EH (cell line): ENCODE results near the gene CDIPT.
A peak's percentile ranks its signal among the peaks of the same experiment; 100 is the strongest.
"Not testable (repeated sequence)": the region's sequence is repeated elsewhere in the genome, so short reads cannot be mapped to it uniquely, and the experiment has no call there.

Experiments
- DNase-seq: peaks from one replicate; pipeline ENCODE4 v3.0.0-alpha.2; 2015; ENCODE audit warnings: low read depth

CDIPT gene

DNA sequence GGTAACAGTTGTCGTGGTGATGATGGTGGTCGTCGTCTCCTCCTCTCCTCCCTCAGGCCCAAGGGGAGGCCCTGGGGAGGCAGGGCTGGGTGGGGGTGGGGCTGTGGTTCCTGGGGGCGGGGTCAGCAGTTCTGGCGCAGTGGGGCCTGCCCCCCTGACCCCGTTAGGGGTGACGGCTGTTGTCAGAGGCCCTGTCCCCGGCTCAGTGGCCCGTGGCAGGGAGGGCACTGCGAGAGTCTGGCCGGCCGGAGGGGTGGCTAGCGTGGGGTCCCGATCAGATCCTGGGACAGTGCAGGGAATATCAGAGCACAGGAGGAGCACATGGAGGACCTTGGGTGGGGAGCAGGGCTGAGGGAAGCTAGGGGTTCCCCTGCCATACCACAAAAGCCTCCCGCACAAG, 33.8 kb upstream of the CDIPT start:
- no peak for DNase-seq

DNA sequence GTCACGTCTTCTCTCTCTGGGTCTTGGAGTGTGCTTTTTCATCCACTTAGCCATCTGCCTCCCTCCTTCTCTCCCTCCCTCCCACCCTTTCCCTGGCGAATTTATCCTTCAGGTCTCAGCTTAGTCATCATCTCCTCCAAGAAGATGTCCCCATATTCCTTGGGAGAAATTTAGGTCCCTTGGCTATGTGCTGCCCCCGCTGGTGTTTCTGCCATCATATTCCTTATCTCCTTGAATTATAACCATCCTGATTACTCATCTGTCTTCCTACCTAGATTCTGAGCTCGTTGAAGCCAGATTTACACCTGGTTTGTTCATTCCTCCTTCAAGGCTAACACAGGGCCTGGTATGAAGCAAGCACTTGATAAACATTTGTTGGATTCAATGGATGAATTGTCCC, 31.3 kb upstream of the CDIPT start:
- no peak for DNase-seq

DNA sequence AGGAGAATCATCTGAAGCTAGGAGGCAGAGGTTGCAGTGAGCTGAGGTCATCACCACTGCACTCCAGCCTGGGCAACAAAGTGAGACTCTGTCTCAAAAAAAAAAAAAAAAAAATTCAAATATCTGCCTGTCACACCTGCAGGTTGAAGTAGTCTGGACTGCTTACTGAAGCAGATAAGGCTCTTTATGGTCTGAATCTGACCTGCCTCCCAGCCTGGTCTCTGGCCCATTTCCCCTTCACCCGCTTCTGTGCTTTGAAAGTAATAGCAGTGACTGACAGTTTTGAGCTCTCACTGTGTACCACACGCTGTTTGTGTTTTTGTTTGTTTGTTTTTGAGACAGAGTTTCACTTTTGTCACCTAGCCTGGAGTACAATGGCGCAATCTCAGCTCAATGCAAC, 30.5 kb upstream of the CDIPT start:
- no peak for DNase-seq

DNA sequence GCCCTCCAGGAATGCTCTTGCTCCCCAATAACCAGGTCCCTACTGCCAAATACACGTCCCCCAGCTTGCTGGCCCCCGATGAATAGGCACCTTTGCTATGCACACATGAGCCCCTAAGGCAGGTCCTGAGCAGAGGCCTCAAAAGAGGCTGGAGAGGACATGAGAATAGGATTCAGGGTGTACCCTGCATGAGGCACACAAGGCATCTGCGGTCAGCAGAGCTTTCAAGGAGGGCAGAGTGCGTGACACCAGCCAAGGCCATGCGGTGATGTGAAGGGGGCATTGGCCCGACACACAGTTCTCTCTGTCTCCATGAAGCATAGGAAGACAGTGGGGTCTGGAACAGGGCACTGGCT, 29.4 kb upstream of the CDIPT start:
- DNase-seq = no peak

DNA sequence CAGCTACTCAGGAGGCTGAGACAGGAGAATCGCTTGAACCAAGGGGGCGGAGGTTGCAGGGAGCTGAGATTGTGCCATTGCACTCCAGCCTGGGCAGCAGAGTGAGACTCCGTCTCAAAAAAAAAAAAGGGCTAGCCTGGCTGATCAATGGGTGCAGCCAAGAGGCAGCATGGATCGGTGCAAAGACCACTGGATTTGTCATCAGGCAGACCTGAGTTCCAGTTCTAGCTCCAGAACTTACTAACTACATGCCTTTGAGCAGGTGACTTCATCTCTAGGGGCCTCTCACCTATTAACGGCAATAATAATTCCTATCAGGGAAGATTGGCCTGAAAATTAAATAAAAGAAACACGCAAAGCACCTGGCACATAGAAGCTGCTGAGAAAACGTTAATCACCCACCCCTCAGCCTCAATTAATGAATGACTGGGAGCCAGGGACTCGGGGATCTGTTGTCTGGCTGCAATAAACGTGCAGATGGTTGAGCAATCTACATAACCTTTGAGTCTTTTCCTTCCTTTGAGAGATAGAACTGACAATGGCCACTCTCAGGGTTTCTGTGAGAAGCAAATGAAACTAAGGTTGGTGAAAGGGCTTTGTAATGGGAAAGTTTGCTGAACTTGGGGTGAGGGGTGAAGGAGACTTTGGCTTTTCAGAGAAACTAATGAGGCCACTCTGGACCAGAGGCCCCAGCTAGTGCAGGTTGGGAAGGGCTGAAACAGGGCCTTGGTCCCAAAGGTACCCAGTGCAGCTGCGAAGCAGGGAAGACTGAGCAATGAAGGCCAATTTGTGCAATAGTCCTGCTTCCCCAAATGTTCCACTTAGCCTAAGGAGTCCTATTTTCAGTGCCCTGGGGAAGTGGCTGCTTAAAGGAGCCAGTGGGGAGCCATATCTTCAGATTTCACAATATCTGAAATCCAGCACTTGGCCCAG, 28.8 kb upstream of the CDIPT start:
- DNase-seq = no peak

DNA sequence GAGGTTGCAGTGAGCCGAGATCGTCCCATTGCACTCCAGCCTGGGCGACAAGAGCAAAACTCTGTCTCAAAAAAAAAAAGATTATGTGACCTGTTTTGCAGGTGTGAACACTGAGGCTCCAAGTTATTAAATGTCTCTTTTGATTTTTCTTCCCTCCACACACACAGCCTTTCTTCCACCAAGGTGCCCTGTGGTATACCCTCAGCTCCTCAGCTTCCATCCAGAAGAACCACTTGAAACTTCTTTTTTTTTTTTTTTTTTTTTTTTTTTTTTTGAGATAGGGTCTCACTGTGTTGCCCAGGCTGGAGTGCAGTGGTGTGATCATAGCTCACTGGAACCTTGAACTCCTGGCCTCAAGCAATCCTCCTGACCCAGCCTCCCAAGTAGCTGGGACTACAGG, 26.3 kb upstream of the CDIPT start:
- not testable (repeated sequence) for DNase-seq

DNA sequence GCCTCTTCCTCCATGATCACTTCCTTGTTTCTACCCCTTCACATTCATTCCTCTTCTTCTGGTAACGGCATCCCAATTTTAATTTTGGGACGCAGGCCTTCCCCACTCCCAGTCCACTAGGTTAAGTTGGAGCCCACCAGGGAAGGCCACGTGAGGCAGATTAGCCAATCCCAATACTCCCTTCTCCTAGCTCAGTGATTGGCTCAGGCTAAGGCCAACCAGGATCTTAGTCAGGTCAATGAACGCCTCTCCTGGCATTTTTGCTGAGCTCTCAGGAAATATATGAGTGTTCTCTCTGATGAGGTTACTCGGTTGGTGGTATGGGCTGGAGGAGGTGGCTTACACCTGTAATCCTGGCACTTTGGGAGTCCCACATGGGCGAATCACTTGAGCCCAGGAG, 21.0 kb upstream of the CDIPT start:
- no peak for DNase-seq

DNA sequence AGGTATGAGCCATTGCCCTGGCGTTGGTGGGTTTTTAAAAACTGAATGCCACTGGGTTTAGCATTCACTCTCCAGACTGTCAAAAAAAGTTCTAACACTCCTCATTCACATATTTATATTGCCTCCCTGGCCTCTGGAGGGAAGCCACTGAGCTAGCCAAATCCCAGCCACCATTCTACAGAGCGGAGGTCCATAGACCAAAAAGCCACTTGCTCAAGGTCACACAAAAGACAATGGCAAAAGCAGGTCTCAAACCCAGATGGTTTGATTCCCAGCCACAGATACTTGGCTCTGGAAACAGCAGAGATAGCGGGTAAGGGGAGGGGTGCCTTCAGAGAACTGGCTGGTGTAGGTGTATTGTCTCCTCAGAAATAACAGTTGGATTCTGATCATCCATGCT, 18.0 kb upstream of the CDIPT start:
- DNase-seq = no peak

DNA sequence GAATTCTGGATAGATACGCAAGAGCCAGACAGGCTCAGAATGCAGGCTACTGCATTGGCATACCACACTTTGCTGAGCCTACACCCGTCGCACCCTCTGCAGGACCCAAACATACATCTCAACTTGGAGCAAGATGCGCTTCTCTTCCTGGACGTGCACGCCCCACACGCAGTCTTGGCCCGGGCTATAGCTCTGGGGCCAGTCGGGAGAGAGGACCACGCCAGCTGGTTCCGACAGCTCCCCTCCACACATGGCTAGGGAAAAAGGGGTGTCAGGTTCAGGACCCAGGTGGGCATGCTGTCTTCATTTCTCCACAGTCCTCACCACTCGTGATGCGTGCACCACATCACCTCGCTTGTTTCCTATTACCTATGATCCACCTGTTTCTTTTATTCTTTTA, 15.1 kb upstream of the CDIPT start:
- no peak for DNase-seq

DNA sequence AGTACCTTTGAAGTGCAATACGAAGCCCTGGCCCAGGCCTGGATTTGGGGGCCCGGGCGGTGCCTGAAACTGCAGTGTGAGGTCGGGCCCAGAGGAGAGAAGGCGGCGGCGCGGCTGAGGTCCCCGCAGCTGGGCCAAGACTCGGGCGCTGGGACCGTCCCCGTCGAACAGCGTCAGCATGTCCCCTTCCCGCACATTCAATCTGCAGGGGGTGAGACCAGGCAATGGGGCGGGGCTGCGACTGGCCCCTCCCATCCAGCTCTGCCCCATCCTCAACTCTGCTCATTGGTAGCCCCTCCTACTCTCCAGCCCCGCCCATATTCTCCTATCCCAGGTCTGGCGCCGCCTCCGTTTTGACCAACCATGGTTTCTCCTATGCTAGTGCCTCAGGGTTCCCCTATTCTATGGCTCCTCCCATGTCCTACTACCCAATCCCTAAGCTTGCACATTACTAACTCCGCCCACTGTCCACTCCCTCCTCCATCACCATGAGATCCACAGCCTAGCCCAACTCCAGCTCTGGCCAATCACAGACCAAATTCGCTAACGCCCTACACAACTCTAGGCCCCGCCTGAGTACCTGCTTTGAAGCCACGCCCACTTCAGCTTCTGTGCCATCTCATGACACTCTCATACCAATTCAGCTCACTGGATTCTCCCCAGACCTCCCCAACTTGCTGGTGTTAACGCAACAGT, 14.4 kb upstream of the CDIPT start:
- peak; percentile 76 for DNase-seq

DNA sequence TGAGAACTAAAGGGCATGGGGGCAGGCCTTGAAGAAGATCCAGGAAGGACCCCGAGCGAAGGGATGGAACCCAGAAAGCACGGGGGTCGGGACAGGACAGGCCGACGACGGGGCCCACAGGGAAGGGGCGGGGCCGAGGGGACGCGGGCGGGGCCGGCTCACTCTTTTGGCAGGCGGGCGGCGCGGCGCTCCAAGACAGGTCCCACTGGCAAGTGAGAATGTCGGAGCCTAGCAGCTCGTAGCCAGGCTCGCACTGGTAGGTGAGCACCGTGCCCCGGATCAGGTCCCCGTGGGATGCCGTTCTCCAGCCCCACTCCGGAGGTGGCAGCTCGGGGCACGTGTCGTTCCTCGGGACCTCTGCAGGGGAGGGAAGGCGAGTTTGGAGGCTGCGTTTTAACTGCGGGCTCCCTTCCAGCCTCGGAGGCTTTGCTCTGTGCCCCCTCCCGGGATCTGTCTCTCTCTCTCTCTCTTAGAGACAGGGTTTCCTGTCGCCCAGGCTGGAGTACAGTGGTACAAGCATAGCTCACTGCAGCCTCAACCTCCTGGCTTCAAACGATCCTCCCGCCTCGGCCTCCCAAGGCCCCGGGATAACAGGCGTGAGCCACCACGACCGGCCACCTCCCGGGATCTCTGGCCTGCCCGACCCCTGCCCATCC, 13.7 kb upstream of the CDIPT start:
- no peak for DNase-seq

DNA sequence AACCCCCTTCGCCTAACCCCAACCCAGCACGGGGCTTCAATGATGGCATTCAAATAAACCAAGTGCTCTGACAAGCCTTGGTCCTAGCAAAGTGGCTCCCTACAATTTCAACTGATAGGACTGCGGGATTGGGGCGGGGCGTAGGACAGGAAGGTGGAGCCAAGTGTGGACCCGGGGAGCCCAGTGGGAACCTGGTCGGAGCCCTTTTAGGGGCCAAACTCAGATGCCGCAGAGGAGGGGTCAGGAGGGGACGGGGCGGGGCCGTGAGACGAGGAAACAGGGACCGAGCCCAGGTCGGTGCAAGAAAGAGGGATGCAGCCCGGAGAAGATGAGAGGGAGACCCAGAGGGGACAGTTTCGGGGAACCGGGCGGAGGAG, 13.2 kb upstream of the CDIPT start:
- no peak for DNase-seq

DNA sequence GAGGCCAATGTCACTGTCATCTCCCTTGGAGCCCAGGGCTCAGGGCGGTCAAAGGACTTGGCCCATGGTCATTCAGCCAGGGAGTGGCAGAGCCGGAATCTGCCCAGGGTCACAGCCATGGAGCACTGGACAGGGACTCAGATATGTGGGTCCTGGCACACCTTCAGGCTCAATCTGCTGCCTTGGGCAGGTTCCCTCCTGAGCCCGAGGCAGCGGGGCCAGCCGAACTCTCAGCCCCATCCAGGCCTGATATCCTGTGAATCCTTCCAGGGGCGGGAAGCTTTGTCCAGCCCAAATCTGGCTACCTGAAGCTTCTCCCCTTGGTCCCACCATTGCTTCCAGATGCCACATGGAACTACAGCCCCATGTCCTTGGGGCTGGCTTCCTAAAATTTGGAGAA, 12.2 kb upstream of the CDIPT start:
- no peak for DNase-seq

DNA sequence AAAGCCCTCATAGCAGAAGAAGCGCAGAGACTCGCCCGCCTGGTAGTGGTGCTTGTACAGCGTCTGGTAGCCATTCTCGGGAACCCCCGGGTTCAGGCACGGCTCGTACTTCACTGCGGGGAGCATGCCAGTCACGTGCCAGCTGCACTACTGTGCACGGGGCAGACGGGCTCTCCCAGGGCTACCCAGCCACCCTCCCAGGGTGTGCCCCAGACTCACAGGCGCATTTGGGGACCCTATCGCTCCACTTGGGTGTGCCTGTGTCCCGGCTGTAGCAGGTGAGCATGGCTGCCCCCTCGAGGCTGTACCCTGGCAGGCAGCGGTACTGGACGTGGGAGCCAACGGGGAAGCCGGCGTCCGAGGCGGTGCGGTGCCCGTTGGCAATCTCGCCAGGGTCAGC, 10.3 kb upstream of the CDIPT start:
- DNase-seq = no peak

DNA sequence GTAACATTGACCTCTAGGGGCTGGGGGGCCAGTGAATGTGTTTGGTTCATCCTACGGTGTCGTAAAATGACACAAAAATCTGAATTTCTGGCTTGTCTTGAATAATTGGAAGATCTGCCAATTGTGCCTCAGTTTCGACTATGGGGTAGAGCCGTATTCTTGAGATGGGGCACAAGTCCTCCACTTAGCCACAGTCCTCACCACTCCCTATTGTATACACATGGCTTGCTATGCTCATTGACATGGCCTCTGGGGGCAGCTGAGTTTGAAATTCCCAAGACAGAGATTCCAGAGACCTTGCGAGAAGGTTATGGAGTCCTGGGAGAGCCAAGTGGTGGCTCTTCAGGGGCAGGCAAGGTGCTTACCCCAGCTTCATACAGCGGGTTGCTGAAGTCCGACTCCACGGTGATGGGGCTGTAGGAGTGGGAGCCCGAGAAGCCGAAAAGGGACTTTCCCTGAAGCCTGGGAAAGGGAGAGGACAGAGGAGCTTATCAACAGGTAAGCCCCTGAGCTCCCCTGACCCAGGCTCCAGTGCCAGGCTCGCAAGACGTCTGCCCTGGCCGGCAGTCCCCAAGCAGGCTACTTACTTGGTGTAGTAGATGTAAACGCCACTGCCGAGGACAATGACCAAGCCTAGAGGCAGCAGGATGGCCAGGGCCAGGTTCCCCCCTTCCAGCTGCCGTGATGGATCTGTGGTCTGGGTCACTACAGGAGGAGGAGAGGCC, 9.0 kb upstream of the CDIPT start:
- DNase-seq = no peak

DNA sequence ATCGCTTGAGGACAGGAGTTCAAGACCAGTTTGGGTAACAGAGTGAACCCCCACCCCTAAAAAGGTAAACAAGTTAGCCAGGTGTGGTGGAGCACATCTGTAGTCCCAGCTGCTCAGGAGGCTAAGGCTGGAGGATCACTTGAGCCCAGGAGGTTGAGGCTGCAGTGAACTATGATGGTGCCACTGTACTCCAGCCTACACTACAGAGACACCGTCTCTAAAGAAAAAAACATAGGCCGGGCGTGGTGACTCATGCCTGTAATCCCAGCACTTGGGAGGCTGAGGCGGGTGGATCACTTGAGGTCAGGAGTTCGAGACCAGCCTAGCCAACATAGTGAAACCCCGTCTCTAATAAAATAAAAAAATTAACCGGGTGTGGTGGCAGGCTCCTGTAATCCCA, 6.0 kb upstream of the CDIPT start:
- DNase-seq = not testable (repeated sequence)

DNA sequence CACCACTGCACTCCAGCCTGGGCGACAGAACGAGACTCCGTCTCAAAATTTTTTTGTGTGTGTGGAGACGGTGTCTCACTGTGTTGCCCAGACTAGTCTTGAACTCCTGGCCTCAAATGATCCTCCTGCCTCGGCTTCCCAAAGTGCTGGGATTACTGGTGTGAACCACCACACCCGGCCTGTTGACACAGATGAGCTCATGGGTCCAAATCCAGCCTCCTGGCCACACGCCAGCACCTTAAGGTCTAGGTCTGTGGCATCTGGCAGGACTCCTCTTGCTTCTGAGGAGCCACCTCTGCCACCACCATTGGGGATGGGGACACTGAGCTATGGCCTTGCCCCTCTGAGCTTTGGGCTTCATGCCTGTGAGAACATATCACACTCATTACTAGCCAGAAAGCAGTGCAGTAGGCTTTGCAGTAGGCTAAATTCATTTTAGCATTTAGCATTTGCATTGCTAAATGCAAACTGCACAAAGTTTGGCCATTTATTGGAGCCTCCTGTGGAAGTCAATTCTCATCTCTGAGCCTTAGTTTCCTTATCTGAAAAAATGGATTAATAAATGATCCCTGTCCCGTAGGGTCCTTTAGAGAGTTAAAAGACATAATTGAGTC, 5.5 kb upstream of the CDIPT start:
- no peak for DNase-seq

DNA sequence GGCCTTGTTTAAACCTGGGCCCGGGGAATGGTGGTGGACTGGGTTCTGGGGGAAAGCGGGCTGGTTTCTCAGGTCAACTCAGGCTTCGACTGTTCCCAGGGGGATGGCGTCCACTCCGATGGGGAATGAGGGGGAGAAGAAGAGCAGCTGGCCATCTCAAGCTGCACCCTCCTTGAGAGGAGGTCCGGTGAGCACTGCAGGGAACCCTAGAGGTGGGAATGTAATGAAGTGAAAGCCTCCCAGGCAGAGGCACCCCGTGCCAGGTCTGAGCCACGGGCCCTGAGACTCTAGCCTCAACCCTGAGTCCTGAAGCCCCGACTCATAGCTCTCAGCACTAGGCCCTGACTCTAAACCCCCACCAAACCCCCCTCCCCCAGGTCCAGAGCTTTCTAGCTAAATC, 1.2 kb upstream of the CDIPT start:
- no peak for DNase-seq

DNA sequence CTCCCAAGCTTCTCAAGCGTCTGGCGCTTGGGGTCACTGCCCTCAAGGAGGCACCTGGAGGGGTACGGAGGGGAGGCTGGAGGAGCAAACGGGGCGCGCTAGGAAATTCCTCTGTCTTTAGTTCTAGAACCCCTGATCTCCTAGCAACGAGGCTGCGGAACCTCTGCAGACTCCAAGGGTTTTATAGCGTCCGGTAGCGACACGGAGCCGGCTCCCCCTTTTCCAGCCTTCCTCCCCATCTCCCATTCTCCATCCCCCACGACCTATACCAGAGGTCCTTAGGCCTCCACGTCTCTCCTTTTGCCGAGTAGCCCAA, 601 bp upstream of the CDIPT start:
- no peak for DNase-seq

DNA sequence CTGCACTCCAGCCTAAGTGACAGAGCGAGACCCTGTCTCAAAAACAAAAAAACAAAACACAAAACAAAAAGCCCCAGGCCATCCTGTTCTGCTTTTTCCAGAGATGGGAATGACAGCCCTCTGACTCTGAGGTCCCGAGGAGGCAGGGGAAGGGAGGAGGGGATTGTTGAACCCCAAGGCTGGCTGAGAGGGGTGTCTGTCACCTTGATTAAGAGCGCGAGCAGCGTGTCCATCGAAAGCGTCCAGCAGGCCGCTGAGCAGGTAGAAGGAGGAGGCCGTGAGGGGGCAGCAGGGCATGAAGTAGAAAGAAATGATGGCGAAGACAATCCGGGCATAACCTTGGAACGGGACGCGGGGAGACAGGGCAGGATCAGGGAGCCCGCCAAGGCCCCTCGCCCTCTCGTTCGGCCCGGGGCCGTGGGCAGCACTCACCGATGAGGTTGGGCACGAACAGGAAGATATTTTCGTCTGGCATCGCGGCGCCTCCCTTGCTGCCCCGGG, 593 bp downstream of the CDIPT start:
- DNase-seq = peak; percentile 42

DNA sequence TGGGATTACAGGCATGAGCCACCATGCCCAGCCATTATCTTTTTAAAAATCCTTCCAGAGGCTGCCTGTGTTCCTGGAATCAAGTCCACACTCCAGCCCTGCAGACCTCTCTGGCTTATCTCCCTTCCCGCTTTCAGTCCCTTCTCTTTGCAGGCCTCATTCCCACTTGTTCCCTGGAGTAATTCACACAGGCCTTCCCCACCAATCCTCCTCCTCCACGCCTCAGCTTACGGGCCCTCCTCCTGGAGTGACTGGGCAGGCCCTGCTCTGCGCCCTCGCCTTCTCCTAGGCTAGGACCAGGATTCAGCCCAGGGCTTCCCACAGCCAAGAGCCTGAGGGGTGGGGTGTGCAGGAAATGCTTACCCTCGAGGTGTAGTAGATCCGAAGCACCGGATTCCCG, 2.8 kb downstream of the CDIPT start:
- DNase-seq = no peak

DNA sequence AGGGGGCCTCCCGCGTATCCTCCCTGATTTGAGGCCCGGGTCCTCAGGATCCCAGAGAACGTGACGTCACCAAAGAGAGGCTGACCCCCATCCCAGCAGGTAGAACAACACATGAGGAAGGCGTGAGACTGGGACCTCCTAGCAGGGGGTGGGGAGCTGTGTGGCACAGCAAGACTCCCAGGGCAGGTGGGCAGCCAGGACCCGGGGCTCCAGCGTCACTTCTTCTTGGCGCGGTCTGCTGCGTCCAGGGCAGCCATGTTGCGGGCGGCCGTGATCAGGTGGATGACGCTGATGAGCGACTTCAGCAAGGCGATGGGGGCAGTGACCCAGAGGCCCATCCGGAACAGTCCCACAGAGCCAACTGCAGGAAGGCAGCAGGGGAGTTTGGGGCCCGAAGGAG, 4.1 kb downstream of the CDIPT start:
- no peak for DNase-seq
